GM23248 (cell line): ENCODE data around the gene AKT3.

Source experiments
- EZH2 ChIP-seq: fragments of 200-600 bp; sonication (generic); IDR thresholded peaks from 2 replicates; pipeline ENCODE4 v1.6.1; 2018; ENCODE audit warnings: antibody characterized with exemption, mild to moderate bottlenecking; ENCODE audit not compliant: insufficient read depth, poor library complexity, severe bottlenecking
- EZH2phosphoT487 ChIP-seq: fragments of 200-600 bp; sonication (generic); IDR thresholded peaks from 2 replicates; pipeline ENCODE4 v1.6.1; 2018; ENCODE audit warnings: antibody characterized with exemption, moderate library complexity, mild to moderate bottlenecking, low read depth; ENCODE audit not compliant: insufficient read depth

DNA sequence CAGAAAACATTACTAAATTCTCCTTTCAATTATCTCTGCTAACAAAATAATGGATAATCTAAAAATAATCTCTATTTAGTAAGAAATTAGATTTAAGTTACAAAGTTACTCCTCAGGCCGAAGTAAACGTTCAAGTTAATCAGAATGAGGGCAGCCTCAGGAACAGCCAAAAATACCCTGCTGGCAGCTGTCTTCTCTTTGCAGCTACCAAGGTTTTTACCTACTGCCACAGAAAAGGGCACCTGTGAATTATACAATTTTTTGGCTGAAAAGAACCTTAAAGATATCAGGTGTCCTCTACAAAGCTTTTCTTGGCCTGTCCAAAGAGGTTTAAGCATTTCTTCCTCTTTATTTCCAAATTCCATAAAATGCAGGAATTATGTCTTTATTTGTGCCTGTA, 84.4 kb downstream of the AKT3 start:
- no peak for TF ChIP-seq EZH2
- no peak for TF ChIP-seq EZH2phosphoT487
